ENCODE results near the gene LRRK2. TPM values are rescaled to one million over a fixed set of nuclear protein-coding genes. Genes with fewer than 3 reads are reported as not detected.
"Not testable (repeated sequence)": the region's sequence is repeated elsewhere in the genome, so short reads cannot be mapped to it uniquely, and the experiment has no call there.

The LRRK2 gene
- total RNA-seq, 1 donor from 2014 or later, result 0.52 TPM

DNA sequence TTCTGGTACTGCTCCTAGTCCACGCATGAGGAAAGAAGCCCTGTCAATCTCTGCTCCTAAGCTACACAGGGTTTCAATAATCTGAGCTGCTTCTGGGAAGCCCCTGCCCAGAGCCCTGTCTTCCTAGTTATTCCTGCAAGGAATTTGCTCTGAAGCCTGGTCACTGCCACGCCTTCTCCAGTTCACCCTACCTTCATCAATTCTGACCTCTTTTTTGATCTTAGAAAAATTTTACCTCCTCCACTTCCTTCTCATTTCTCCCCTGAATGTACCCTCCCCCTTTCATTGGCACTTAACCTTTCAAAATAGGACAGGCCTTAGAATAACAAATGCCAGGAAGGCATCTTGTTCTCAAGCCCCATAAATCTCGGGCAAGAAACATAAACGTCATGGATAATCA lies 14.9 kb upstream of the LRRK2 start:
- DNase-seq (ENCODE audit: low read depth), result no peak
- TF ChIP-seq, protein P1, sequence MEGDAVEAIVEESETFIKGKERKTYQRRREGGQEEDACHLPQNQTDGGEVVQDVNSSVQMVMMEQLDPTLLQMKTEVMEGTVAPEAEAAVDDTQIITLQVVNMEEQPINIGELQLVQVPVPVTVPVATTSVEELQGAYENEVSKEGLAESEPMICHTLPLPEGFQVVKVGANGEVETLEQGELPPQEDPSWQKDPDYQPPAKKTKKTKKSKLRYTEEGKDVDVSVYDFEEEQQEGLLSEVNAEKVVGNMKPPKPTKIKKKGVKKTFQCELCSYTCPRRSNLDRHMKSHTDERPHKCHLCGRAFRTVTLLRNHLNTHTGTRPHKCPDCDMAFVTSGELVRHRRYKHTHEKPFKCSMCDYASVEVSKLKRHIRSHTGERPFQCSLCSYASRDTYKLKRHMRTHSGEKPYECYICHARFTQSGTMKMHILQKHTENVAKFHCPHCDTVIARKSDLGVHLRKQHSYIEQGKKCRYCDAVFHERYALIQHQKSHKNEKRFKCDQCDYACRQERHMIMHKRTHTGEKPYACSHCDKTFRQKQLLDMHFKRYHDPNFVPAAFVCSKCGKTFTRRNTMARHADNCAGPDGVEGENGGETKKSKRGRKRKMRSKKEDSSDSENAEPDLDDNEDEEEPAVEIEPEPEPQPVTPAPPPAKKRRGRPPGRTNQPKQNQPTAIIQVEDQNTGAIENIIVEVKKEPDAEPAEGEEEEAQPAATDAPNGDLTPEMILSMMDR (conservative IDR thresholded peaks at IDR 0.05; ENCODE audit: low read depth, low read length), result no peak
- no peak overlapping the region for H3K4me3 ChIP-seq (ENCODE audit: low read depth, low read length)

DNA sequence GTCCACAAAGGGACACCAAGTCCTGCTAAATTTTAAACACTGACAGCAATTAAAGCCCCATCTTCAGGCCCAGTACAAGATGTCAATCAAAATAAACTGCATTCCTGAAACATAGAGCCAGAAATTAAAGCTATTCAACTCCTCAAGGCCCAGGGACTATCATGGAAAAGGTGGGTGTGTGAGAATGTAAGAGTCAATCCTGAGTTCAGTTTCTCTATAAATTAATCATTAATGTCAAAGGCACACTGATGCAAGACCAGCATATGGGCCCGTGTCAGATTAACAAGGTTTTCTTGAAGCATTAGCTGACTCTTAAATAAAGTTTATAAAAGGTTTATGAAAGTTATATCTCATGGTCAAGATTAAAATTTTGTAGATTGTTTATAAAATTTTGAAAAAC lies 13.6 kb upstream of the LRRK2 start:
- H3K4me3 ChIP-seq (ENCODE audit: low read depth, low read length); DNase-seq (ENCODE audit: low read depth): not testable (repeated sequence)

DNA sequence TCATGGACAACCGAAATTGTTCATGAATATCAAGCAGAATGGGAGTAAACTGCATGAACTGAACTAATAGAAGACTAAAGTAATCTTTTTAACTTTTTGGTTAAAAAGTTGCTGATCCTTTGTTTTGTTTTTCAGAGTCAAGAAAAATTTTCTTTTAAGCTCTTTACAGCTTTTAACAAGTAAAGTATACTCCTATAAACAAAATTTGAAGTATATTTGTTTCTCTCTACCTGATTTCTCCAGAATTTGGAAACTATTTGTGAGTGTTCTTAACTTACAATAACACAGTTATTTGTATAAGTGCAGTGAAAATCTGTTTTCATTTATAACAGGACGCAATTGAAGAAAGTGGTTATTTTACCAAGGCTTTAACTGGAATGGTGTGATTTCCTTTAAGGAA lies 12.2 kb upstream of the LRRK2 start:
- TF ChIP-seq, protein P1 (conservative IDR thresholded peaks at IDR 0.05; ENCODE audit: low read depth, low read length), result no peak
- no peak for DNase-seq (ENCODE audit: low read depth)
- no peak overlapping the region for H3K4me3 ChIP-seq (ENCODE audit: low read depth, low read length)

DNA sequence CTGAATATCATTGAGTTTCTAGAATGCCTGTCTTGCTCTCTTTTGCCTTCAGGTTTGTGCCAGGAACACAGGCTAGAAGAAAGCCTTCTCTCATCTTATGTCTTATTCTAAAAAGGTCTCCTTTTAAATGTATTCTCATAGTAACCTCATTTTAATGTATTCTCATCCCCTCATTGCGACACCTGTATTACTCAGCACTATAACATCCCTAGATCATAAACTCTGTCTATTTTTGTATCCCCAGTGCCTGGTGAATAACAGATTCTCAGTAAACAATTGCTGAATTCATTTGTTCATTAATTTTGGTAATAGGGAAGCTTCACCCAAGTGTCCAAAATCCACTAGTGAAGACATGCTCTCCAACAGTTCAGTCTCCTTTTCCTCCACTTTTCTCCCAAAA lies 8.8 kb upstream of the LRRK2 start:
- no peak overlapping the region for H3K4me3 ChIP-seq (ENCODE audit: low read depth, low read length)
- TF ChIP-seq, protein P1 (conservative IDR thresholded peaks at IDR 0.05; ENCODE audit: low read depth, low read length), result no peak
- no peak for DNase-seq (ENCODE audit: low read depth)

- no peak for DNase-seq (ENCODE audit: low read depth)
- TF ChIP-seq, protein P1 (conservative IDR thresholded peaks at IDR 0.05; ENCODE audit: low read depth, low read length), result no peak
- no peak overlapping the region for H3K4me3 ChIP-seq (ENCODE audit: low read depth, low read length)
These were observed 8.1 kb upstream of the LRRK2 start for GRCh38 chr12:40216516-40217288.

- H3K4me3 ChIP-seq (ENCODE audit: low read depth, low read length), result no peak overlapping the region
- no peak for DNase-seq (ENCODE audit: low read depth)
- TF ChIP-seq, protein P1 (conservative IDR thresholded peaks at IDR 0.05; ENCODE audit: low read depth, low read length), result no peak
These were observed 5.0 kb upstream of the LRRK2 start for GRCh38 chr12:40219760-40220159.

DNA sequence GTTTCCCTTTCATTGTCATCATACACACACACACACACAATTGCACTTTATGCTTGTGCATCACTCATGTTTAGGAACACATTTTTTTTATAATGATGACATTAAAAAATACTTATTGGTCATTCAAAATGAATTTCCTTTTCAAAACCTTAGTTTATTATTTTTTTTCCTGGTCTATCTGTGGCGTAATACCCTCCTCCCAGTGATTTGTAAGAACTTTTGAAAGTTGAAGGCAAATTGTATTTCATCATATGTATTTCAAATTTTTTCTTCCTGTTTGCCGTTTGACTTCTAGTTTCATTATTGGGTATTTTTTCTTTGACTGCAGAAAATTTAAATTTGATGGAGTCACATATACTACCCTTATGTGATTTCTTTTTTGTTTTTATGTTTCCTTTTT lies 2.5 kb upstream of the LRRK2 start:
- no peak for DNase-seq (ENCODE audit: low read depth)
- peak overlapping the region; percentile 10 for H3K4me3 ChIP-seq (ENCODE audit: low read depth, low read length)
- TF ChIP-seq, protein P1 (conservative IDR thresholded peaks at IDR 0.05; ENCODE audit: low read depth, low read length), result no peak

All from epithelial cell of proximal tubule (primary cell).